Ishikawa (cell line): Measurements from ENCODE around the gene NTSR1.

Source experiments
- CEBPB ChIP-seq: IDR thresholded peaks from 2 replicates; pipeline ENCODE4 v1.6.1; 2012
- CREB1 ChIP-seq: IDR thresholded peaks from 2 replicates; pipeline ENCODE4 v1.6.1; 2012; ENCODE audit warnings: low read depth
- EGR1 ChIP-seq: IDR thresholded peaks from 2 replicates; pipeline ENCODE4 v1.6.1; 2012
- EP300 ChIP-seq: IDR thresholded peaks from 2 replicates; pipeline ENCODE4 v1.6.1; 2012; ENCODE audit warnings: borderline replicate concordance
- FOXM1 ChIP-seq: IDR thresholded peaks from 2 replicates; pipeline ENCODE4 v1.6.1; 2012; ENCODE audit warnings: low read depth, borderline replicate concordance
- NFIC ChIP-seq: IDR thresholded peaks from 2 replicates; pipeline ENCODE4 v1.6.1; 2012
- RAD21 ChIP-seq: IDR thresholded peaks from 2 replicates; pipeline ENCODE4 v1.6.1; 2012; ENCODE audit warnings: low read depth
- TAF1 ChIP-seq: IDR thresholded peaks from 2 replicates; pipeline ENCODE4 v1.6.1; 2012; ENCODE audit warnings: low read depth, mild to moderate bottlenecking
- TCF12 ChIP-seq: IDR thresholded peaks from 2 replicates; pipeline ENCODE4 v1.6.1; 2012; ENCODE audit warnings: low read depth
- TEAD4 ChIP-seq: IDR thresholded peaks from 2 replicates; pipeline ENCODE4 v1.6.1; 2012
- YY1 ChIP-seq: IDR thresholded peaks from 2 replicates; pipeline ENCODE4 v1.6.1; 2012; ENCODE audit warnings: low read depth
- ZBTB7A ChIP-seq: IDR thresholded peaks from 2 replicates; pipeline ENCODE4 v1.6.1; 2012; ENCODE audit warnings: low read depth
- TF ChIP-seq, protein P1 (sequence below): IDR thresholded peaks from 2 replicates; pipeline ENCODE4 v1.6.1; 2012
- TF ChIP-seq, protein P2 (sequence below): IDR thresholded peaks from 2 replicates; pipeline ENCODE4 v1.6.1; 2012
- TF ChIP-seq, protein P3 (sequence below): IDR thresholded peaks from 2 replicates; pipeline ENCODE4 v1.6.1; 2012; ENCODE audit warnings: low read depth, mild to moderate bottlenecking

The NTSR1 gene

DNA sequence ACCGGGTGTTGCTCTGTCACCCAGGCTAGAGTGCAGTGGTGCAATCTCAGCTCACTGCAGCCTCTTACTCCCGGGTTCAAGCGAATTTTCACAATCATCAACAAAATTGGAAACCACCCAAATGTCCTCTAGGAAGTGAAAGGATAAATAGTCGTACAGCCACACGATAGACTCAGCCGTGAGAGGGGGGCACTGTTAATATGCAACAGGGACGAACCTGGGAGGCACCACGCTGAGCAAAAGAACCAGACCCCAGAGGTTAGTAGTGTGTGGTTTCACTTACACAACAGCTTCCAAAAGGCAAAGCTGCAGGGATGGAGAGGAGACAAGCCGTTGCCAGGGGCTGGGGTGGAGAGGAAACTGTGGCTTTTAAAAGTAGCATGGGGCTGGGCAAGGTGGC is 30.1 kb upstream of the NTSR1 start:
- TF ChIP-seq TCF12 (no peak), EGR1 (no peak), EP300 (no peak), CREB1 (no peak), RAD21 (no peak), NFIC (no peak)
- TF ChIP-seq, protein P1, sequence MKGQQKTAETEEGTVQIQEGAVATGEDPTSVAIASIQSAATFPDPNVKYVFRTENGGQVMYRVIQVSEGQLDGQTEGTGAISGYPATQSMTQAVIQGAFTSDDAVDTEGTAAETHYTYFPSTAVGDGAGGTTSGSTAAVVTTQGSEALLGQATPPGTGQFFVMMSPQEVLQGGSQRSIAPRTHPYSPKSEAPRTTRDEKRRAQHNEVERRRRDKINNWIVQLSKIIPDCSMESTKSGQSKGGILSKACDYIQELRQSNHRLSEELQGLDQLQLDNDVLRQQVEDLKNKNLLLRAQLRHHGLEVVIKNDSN = no peak

DNA sequence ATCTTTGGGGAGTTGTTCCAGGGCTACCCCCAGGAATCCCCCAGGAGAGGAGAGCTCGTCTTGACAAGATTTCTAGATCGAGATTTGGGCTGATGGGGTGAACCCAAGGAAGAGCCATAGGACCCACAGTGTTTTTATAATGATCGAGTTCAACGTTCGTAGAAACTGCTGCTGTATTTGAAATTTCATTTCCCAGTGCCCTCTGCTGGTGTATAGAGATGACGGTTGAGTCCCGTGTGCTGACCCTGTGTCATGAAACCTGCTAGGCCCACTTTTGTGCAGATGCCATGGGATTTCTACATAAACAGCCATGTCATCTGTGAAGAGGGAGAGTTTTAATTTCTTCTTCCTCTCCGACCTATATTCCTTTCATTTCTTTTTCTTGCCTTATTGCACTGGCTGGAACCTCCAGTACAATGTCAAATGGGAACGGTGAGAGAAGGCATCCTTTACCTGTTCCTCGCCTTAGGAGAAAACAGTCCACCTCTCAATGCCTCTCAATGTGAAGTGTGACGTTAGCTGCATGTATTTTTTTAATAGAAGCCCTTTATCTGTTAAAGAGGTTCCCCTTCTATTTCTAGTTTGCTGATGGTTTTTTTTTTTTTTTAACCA is 28.6 kb upstream of the NTSR1 start:
- TF ChIP-seq NFIC = no peak
- no peak for TF ChIP-seq ZBTB7A
- TF ChIP-seq TAF1 = no peak
- TF ChIP-seq, protein P1 = no peak
- no peak for TF ChIP-seq TCF12
- no peak for TF ChIP-seq TEAD4
- no peak for TF ChIP-seq FOXM1
- TF ChIP-seq, protein P2, sequence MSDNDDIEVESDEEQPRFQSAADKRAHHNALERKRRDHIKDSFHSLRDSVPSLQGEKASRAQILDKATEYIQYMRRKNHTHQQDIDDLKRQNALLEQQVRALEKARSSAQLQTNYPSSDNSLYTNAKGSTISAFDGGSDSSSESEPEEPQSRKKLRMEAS = no peak
- TF ChIP-seq EGR1 = no peak
- no peak for TF ChIP-seq RAD21
- no peak for TF ChIP-seq CREB1
- no peak for TF ChIP-seq CEBPB
- no peak for TF ChIP-seq EP300
- TF ChIP-seq, protein P3, sequence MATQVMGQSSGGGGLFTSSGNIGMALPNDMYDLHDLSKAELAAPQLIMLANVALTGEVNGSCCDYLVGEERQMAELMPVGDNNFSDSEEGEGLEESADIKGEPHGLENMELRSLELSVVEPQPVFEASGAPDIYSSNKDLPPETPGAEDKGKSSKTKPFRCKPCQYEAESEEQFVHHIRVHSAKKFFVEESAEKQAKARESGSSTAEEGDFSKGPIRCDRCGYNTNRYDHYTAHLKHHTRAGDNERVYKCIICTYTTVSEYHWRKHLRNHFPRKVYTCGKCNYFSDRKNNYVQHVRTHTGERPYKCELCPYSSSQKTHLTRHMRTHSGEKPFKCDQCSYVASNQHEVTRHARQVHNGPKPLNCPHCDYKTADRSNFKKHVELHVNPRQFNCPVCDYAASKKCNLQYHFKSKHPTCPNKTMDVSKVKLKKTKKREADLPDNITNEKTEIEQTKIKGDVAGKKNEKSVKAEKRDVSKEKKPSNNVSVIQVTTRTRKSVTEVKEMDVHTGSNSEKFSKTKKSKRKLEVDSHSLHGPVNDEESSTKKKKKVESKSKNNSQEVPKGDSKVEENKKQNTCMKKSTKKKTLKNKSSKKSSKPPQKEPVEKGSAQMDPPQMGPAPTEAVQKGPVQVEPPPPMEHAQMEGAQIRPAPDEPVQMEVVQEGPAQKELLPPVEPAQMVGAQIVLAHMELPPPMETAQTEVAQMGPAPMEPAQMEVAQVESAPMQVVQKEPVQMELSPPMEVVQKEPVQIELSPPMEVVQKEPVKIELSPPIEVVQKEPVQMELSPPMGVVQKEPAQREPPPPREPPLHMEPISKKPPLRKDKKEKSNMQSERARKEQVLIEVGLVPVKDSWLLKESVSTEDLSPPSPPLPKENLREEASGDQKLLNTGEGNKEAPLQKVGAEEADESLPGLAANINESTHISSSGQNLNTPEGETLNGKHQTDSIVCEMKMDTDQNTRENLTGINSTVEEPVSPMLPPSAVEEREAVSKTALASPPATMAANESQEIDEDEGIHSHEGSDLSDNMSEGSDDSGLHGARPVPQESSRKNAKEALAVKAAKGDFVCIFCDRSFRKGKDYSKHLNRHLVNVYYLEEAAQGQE = no peak
- no peak for TF ChIP-seq YY1

DNA sequence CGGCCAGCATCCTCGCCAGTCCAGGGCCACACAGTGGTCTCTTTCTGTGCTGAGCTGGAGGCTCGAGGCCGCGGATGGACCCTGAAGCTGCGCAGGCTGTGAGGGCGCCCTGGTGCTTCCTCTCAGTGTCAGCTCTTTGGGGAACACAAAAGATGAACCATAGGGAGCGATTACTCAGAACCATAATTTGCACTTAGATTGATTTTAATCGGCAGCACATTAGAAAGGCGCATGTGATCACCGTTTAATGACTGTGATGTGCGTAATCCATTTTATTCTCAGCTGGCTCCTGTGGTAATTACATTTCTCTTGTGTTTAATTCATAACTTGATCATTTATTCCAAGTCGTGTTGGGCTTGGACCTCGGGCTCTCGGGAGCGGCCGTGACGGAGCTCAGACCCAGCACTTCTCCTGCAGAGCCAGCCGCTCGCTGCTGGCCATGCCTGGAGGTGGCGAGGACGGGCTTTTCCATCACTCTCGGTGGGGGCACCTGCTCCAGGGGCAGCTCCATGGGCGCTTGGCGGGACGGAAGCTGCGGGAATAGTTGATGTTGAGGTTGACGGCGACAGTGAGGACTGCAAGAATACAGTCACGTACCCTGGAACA is 25.6 kb upstream of the NTSR1 start:
- TF ChIP-seq TAF1 (no peak), RAD21 (no peak), YY1 (no peak), EP300 (no peak), FOXM1 (no peak), CEBPB (no peak), EGR1 (no peak), TCF12 (no peak), TEAD4 (no peak)
- TF ChIP-seq, protein P1 = no peak
- TF ChIP-seq, protein P3 = no peak

DNA sequence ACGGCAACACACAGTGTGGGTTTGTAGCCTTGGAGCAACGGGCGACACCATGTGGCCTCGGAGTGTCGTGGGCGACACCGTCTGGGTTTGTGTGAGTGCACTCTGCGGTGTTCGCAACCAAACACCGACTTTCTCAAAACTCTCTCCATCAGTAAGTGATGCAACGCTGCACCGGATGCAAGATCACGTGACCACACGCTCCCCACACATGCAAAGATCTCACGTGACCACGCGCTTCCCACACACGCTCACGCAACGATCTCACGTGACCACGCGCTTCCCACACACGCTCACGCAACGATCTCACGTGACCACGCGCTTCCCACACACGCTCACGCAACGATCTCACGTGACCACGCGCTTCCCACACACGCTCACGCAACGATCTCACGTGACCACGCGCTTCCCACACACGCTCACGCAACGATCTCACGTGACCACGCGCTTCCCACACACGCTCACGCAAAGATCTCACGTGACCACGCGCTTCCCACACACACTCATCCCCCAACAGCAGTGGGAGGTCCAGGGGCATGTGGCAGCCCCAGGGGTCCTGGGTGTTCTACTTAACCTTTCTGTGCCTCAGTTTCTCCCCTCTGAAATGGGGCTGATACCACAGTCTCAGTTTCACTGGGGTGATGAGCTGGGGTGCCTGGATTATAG is 24.8 kb upstream of the NTSR1 start:
- TF ChIP-seq, protein P1 = peak; percentile 50

DNA sequence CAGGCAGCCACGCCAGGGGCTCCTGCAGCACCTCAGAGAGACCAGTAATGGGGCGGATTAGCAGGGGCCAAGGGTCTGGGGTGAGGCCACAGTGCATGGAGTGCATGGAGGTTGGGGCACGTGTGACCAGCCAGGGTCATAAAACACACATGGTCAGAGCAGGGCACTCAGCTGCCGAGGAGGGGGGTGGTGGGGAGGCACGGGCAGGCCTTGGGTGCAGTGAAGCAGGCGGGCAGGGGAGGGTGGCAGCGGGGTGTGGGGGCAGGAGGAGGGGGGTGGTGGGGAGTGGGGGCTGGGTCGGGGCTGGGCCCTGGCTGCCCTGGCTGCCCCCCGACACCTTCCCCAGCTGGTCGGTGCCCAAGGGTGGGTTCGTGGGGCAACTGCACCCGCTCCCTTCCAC is 23.7 kb upstream of the NTSR1 start:
- TF ChIP-seq NFIC (no peak), EP300 (no peak)
- TF ChIP-seq, protein P2 = no peak
